BJ (cell line): Measurements from ENCODE around the gene ARHGAP23. TPM values are rescaled to one million over a fixed set of nuclear protein-coding genes. Genes with fewer than 3 reads are reported as not detected.
"Not testable (repeated sequence)": the region's sequence is repeated elsewhere in the genome, so short reads cannot be mapped to it uniquely, and the experiment has no call there.

Experiments
- CTCF ChIA-PET: fragments of 350-600 bp; formaldehyde crosslinking; extraction: SDS; loops from one replicate; lab custom pipeline; 2021; ENCODE audit warnings: antibody characterized with exemption, inconsistent platforms; lab: Yijun Ruan, JAX
- POLR2A ChIA-PET: fragments of 300-600 bp; sonication (Branson Sonifier 250); formaldehyde crosslinking; extraction: SDS; loops from one replicate; lab custom pipeline; 2021; ENCODE audit warnings: antibody characterized with exemption; lab: Charles Lee
- DNase-seq: peaks from one replicate; pipeline ENCODE4 v3.0.0-alpha.2; 2011; ENCODE audit warnings: low read depth
- H3K27me3 ChIP-seq: 2 replicates; pipeline ENCODE4 v1.6.0; 2011; ENCODE audit warnings: low read length; ENCODE audit not compliant: control insufficient read depth, insufficient read depth
- H3K36me3 ChIP-seq: 2 replicates; pipeline ENCODE4 v1.5.1; 2011; ENCODE audit warnings: low read length; ENCODE audit not compliant: control insufficient read depth, insufficient read depth
- H3K4me3 ChIP-seq: 2 replicates; pipeline ENCODE4 v1.5.1; 2011; ENCODE audit warnings: low read depth, mild to moderate bottlenecking, control low read depth, low read length
- polyA plus RNA-seq: library from polyadenylated mRNA; depleted of rRNA; stranded (reverse); fragments of >200 nt; gene quantifications from 2 replicates; pipeline ENCODE4 v1.2.3, GENCODE V29; 2011
- TF ChIP-seq, protein P1 (sequence below): IDR thresholded peaks from 2 replicates; pipeline ENCODE4 v1.5.1; 2011; ENCODE audit warnings: low read depth, mild to moderate bottlenecking, control low read depth, inconsistent platforms, low read length, moderate library complexity; ENCODE audit not compliant: insufficient read depth

ARHGAP23 gene
- polyA plus RNA-seq, 1 experiment: 17.2 TPM

DNA sequence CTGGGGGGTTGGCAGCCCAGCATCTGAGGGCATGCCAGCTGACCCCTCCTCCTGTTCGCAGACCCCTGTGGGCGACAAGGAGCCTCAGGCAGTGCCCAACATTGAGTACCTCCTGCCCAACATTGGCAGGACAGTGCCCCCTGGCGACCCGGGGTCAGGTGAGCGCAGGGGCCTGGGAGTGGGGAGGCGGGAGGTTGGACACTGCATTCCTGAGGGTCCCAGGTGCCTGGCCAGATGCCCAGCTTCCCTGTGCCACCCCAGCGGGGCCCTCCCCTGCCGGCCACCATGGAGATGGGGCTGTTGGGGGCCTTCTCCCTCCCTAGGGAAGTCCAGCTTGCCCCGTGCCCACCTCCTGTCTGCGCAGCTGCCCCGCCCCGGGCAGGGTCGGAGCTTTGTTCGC lies 70.1 kb downstream of the ARHGAP23 start:
- no peaks in the 10 kb centered on the region for H3K27me3 ChIP-seq
- POLR2A ChIA-PET: no interaction called here
- TF ChIP-seq, protein P1, sequence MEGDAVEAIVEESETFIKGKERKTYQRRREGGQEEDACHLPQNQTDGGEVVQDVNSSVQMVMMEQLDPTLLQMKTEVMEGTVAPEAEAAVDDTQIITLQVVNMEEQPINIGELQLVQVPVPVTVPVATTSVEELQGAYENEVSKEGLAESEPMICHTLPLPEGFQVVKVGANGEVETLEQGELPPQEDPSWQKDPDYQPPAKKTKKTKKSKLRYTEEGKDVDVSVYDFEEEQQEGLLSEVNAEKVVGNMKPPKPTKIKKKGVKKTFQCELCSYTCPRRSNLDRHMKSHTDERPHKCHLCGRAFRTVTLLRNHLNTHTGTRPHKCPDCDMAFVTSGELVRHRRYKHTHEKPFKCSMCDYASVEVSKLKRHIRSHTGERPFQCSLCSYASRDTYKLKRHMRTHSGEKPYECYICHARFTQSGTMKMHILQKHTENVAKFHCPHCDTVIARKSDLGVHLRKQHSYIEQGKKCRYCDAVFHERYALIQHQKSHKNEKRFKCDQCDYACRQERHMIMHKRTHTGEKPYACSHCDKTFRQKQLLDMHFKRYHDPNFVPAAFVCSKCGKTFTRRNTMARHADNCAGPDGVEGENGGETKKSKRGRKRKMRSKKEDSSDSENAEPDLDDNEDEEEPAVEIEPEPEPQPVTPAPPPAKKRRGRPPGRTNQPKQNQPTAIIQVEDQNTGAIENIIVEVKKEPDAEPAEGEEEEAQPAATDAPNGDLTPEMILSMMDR: no peak
- no peak overlapping the region for H3K4me3 ChIP-seq
- CTCF ChIA-PET: interaction anchor here (0.8 kb wide), 1 partner anchor 165 kb away, joined by 3 read pairs; no protein-coding TSS in a partner anchor
- DNase-seq: no peak
- H3K36me3 ChIP-seq: peaks cover 33% of the 10 kb centered on the region

- POLR2A ChIA-PET, H3K27me3 ChIP-seq, DNase-seq, CTCF ChIA-PET, H3K4me3 ChIP-seq: not testable (repeated sequence)
- H3K36me3 ChIP-seq: peaks cover 28% of the 10 kb centered on the region
These were observed 71.0 kb downstream of the ARHGAP23 start for GRCh38 chr17:38499230-38499629.

DNA sequence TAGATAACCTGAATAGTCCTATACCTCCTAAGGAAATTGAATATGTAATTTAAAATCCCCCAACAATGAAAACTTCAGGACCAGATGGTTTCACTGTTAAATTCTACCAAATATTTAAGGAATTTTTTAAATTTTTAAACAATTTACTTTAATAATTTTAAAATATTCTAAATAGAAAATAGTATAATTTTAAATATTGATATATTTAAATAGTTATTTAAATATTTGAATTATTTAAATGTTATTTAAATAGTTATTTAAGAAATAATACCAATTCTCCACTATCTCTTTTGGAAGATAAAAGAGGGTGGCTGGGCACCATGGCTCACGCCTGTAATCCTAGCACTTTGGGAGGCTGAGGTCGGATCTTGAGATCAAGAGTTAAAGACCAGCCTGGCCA lies 73.5 kb downstream of the ARHGAP23 start:
- H3K27me3 ChIP-seq, H3K4me3 ChIP-seq, DNase-seq, POLR2A ChIA-PET: not testable (repeated sequence)
- CTCF ChIA-PET: interaction anchor here (1.3 to 2.0 kb wide), 2 partner anchors 9 to 166 kb away, joined by 3 to 7 read pairs; no protein-coding TSS in a partner anchor
- peaks cover 34% of the 10 kb centered on the region for H3K36me3 ChIP-seq

DNA sequence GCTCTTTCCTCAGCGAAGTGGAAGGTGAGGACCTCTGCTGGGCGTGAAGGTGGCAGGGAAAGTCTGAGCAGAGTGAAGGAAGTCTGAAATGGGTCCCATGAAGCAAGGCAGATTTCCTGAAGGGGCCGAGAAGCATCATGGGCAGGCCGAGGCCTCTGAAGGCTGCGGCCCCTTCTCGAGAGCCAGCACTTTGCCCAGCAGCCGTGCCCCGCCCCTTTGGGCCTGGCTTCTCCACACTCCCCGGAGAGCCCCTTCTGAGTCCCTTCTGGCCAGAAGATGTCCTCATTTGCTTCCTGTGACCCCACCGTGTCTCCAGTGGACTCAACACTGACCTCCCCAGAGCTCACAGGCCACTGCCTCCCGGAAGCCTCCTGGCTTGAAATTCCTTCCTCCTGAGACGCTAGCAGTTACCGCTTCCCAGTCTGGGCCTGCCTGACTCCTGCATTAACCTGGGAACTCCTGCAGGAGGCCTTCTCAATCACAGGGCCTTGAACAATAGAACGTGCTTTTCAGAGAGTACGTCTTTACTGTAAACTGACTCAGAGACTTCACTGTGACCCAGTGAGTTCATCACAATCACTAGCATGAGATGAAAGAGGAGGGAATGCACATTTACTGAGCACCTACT lies 75.1 kb downstream of the ARHGAP23 start:
- H3K4me3 ChIP-seq, H3K27me3 ChIP-seq, POLR2A ChIA-PET, DNase-seq: not testable (repeated sequence)
- CTCF ChIA-PET: interaction anchor here (1.0 to 2.0 kb wide), 3 partner anchors 11 to 164 kb away, joined by 3 to 7 read pairs (median 3); no protein-coding TSS in a partner anchor
- H3K36me3 ChIP-seq: peaks cover 34% of the 10 kb centered on the region

- Histone ChIP-seq H3K36me3 (peaks cover 29% of the 10 kb centered on the region), H3K27me3 (no peaks in the 10 kb centered on the region), H3K4me3 (no peak overlapping the region)
- CTCF ChIA-PET: interaction anchor here (0.9 to 1.4 kb wide), 5 partner anchors 12 to 159 kb away, joined by 3 to 6 read pairs (median 3); no protein-coding TSS in a partner anchor
- TF ChIP-seq, protein P1: no peak
- POLR2A ChIA-PET: no interaction called here
- DNase-seq: no peak
These were observed 76.0 kb downstream of the ARHGAP23 start for GRCh38 chr17:38504216-38504615.

GRCh38 chr17:38507436-38507835 lies 79.2 kb downstream of the ARHGAP23 start:
- TF ChIP-seq, protein P1: no peak; the same call in 1 of the 2 replicates
- Histone ChIP-seq H3K36me3 (peaks cover 31% of the 10 kb centered on the region), H3K4me3 (no peak overlapping the region), H3K27me3 (no peaks in the 10 kb centered on the region)
- no peak for DNase-seq
- ChIA-PET POLR2A (no interaction called here), CTCF (interaction anchor here (1.4 to 4.6 kb wide), 4 partner anchors 15 to 160 kb away, joined by 3 to 39 read pairs (median 11); no protein-coding TSS in a partner anchor)
